GM19193 (cell line): ENCODE measurements around the gene MARK3.

Source experiments
- POLR2A ChIP-seq: IDR thresholded peaks from 4 replicates; pipeline ENCODE4 v1.6.1; 2011; ENCODE audit not compliant: insufficient read depth, insufficient read length; ENCODE audit errors: extremely low read depth

The MARK3 gene

DNA sequence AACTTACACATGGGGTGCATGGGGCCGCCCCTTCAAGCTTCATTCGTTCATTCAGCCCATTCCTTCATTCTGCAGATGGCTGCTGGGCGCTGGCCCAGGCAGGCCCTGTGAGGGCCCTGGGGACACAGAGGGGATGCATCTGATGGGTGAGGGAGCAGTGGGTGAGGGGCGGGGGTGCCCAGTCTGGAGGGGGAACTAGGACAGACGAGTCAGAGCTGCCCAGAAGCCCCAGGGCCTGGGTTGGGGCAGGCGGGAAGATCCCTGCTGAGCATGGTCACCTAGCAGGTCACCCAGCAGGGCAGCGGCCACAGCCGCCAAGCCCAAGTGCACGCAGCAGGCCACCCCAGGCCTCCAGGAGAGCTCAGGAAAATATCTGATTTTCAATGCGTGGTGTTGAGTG is 157.9 kb downstream of the MARK3 start:
- TF ChIP-seq POLR2A, result no peak

DNA sequence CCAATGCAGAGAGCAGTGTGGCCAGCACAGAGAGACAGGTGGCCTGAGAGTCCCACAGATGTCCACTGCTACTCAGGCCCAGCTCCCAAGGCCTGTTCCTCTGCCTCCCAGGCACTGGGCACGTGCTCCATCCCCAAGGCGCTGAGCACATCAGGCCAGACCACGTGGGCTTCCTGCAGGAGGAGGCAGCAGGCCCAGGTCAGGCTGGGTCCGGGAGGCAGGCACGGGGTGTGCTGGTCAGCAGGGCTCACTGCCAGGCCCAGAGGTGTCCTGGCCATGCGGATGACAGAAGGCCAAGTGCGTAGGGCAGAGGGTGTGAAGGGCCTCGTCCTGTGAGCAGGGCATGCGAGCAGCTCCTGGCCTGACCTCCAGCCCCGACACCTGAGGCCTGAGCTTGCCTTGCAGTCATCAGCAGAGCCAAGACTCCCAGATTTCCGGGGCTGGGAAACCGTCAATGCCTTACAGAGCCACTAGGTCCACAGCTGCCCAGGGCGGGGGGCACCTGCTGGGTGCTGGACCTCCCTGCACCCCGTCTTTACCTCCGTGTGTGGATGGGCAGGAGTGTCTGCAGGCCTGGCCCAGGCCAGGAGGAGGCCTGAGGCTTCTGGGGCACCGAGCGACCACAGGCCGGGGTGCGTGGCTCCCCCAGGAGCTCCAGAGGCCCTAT is 158.6 kb downstream of the MARK3 start:
- TF ChIP-seq POLR2A, result no peak

DNA sequence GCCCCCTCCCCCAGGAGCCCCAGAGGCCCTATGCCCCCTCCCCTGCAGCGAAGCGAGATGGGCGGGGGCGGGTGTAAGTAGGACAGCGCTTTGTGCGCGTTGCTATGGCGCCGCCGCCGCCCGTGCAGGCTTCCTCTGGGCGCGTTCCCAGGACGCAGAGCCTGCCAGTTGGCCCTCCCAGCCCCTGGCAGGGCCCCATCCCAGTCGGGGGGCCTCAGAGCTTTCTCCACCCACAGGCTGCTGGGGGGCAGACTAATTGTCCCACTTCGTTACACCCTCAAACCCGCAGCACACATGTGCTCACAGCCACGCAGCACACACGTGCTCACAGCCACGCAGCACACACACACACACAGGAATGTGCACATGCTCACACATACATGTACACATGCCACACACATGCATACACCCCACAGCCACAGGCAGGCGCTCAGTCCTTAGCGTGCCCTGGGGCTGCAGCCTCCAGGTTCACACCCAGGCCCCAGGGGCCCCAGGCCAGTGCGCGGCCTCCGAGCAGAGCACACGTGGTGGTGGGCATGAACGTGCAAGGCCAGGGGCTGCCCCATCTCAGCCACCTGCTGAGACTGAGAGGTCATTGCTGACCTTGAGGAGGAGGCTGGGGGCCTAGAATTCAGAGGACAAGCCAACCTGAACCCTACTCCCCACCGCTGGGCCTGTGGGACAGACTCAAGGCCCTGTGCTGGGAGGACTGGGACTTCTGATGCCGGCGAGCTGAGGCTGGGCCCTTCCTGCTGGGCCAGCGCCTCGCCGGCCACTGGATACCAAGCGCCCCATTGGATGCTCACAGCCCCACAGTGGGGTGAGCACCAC is 159.4 kb downstream of the MARK3 start:
- TF ChIP-seq POLR2A, result no peak

DNA sequence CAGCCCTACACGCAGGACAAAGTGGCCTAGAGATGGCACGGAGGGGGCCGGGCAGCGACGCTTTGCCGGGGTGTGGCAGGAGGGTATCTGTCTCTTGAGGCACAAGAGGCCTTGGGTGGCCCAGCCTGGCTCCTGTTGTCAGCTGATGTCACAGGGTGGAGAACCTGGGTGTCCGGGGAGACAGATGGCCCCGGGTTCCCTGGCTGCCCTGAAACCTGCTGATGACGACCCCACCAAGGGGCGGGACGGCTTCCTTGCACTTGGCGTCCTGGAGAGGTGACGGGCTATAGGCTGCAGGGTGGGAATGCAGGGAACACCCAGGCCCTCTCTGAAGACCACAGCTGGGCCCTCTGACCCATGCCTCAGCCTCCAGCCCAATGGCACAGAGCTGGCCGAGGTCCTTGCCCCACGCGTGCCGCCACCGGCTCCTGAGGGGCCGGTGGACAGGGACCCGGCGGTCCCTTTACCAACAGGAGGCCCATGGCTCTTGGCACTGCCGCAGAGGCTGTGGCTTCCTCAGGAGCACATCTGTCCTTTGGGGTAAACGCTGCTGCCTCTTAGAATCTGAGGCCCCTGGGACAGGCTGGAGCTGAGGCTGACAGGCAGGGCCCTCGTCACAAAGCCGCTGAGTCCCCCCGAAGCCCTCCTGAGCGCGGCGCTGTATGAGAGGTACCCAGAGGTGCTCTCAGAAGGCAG is 160.2 kb downstream of the MARK3 start:
- no peak for TF ChIP-seq POLR2A

DNA sequence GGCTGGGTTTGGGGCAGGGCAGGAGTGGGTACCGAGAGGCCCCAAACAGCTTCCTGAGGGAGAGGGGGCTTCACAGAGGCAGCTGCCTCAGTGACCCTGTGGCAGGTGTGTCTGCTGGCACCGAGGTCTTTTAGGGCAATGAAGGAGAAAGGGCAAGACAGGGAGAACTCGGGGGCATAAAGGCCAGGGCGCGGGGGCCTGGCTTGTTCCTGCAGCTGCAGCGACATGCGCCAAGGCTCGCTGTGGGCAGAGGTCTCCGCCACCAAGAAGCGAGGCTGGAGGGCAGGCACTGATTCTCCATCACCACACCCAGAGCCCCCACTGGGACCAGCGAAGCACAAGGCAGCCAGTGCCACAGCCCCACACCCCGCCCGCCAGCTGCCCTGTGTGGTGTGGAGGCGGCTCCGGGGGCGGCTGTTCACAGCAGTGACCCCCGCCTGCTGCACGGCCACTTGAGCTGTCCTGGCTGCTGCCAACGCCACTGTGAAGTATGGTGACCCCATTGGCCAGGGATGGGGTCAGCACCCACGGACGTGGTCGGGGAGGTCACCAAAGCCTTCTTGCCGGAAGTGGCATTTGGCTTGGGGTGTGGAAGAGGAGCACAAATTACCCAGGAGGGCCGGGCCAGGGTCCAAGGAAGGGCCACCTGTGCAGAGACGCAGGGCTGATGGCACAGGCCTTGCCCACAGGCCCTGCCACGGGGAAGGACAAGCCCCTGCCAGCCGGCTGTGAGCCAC is 160.9 kb downstream of the MARK3 start:
- TF ChIP-seq POLR2A, result no peak

DNA sequence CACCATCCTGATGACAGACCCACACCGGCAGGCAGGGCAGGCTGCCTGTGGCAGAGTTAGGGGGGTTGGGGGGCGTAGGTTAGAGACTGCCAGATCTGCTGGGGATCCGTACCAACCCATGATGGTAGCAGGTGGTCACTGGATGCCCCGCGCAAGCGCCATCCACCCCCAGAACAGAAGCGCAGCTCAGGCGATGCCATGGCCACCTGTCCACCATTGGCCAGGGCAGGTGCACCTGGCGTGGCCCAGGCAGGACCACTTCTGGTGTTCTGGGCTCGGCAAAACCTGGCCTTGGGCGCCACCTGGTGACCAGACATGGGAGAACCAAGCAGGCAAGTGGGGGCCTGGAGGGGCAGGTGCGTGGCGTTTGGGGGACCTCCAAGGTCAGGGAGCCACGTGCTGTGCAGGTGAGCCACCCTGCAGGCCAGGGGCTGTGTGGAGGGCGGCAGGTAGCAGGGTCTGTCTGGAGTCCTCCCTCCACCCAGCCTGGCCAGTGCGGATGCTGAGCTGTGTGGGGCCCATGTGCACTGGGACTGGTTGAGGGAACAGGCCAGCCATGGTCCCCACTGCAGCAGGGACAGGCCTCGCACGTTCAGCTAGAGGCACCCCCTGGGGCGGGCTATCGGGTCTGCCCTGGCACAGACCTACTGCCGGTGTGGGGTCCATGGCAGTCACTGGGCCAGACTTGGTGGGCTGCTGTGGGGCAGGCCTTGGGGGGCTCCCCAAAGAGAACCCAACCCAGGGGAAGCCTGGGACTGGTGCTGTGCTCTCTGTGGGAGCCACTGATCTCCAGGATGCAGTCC is 161.6 kb downstream of the MARK3 start:
- TF ChIP-seq POLR2A, result no peak

DNA sequence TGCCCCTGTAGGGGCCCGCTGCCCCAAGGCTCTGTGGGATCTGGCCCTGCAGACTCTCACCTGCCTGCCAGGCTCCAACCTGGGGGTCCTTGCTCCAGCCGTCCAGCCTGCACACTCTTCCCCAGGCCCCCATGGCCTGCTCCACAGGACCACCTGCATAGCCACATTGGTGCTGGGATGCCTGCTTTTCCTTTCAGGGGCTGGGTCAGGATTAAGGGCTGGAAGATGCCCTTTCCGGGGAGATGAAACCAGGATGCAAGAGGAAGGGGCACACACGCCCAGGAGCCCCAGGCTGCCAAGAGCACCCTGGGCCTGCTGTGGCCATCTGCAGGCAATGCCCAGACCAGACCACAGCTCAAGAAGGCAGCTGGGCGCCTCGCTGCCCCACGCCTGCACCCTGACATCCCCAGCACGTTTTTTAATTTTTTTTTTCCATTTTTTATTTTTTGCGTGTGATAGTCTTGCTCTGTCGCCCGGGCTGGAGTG is 162.3 kb downstream of the MARK3 start:
- TF ChIP-seq POLR2A, result no peak

DNA sequence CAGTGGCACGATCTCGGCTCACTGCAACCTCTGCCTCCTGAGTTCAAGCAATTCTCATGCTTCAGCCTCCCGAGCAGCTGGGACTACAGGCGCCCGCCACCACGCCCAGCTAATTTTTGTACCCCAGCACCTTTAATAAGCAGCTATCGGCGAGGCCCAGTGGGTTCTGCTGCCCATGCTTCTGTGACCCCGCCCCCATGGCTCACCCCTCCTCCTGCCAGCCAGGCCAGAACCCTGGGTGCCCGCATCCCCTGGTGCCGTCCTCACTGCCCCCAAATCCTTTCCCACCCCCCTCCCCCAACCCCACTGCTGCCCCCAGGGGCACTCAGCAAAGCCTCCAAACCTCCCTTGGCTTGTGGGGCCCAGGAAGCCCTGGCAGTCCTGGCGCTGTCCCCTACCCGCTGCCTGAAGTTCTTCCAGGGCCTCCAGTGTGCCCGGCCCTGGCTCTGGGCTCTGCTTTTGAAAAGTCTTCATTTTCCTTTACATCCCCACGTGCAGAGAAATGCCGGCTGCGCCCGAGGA is 162.8 kb downstream of the MARK3 start:
- TF ChIP-seq POLR2A, result no peak

DNA sequence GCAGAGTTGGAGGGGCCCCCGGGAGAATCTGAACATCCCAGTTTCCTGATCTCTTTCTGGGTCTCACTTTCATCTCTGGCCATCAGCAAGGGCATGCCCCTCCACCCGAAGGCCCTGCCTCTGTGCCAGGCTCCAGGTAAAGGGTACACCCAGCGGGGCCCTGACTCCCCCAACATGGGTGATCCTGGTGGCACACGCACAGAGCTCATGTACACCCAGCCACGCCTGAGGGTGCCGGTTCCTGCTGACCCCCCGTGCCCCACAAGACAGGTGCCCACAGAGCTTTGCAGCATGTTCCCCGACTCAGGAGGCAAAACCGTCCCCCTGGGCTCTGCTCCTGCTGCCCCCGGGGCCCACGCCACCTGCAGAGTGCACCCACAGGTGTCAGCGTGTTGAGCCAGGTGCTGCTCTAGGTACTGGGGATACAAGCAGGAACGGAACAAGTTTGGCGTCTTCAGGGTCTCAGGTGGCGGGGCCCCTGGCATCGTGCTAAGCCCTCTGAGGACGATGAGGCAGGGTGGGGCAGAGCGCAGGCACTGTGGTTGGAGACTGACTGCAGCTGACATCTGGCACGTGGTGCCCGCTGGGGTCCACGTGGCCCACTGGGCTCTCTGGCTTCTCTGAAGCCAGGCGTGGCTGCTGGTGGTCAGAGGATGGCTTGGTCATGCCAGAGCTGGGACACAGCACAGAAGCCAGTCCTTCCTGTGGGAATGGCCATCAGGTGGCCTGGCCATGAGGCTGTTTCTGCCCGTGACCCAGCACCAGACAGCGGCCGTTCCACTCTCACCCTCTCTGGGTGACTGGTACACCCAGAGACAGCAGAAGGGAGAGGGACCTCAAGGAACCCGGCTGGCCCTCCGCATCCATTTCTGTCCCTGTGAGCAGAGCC is 163.5 kb downstream of the MARK3 start:
- TF ChIP-seq POLR2A, result no peak

DNA sequence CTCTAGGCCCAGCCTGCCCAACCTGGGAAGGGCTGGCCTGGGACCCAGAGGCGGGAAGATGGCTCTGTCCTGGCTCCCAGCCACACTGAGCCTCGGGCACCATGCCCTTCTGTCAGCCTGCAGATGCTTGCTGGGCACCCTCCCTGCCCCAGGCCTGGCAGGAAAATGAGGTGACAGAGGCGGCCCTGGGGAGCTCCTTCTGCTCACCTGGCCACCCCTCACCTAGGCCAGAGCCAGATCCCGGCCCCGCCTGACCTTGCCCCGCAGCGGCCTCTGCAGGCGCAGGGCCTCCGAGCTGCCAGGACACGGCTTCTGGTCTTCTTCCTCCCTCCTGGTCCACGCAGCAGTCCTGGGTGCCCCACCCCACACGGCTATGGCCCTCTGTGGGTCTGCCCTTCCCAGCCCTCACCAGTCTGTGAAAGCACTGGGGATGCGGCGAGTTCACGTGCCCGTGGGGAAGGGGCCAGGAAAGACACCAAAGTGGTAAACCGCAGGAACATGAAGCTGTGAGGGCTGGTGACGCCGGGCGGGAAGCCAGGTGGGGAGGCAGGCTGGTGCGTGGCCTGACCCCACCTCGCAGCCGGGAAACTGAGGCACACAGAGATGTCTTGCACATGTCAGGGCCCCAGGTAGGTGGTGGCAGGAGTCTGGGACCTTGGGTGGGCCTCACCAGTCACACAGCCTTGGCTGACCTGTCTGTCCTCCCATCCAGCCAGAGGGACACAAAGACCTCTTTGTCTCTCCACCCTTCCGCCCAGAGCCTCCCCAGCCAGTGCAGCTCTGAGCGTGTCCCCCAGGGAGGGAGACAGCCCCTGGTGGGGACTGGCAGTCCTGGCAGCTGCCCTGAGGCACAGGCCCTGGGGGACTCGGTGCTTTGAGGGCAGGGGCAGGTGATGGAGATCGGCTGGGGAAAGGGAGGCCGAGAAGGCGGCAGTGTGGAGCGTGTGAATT is 164.4 kb downstream of the MARK3 start:
- TF ChIP-seq POLR2A, result no peak

DNA sequence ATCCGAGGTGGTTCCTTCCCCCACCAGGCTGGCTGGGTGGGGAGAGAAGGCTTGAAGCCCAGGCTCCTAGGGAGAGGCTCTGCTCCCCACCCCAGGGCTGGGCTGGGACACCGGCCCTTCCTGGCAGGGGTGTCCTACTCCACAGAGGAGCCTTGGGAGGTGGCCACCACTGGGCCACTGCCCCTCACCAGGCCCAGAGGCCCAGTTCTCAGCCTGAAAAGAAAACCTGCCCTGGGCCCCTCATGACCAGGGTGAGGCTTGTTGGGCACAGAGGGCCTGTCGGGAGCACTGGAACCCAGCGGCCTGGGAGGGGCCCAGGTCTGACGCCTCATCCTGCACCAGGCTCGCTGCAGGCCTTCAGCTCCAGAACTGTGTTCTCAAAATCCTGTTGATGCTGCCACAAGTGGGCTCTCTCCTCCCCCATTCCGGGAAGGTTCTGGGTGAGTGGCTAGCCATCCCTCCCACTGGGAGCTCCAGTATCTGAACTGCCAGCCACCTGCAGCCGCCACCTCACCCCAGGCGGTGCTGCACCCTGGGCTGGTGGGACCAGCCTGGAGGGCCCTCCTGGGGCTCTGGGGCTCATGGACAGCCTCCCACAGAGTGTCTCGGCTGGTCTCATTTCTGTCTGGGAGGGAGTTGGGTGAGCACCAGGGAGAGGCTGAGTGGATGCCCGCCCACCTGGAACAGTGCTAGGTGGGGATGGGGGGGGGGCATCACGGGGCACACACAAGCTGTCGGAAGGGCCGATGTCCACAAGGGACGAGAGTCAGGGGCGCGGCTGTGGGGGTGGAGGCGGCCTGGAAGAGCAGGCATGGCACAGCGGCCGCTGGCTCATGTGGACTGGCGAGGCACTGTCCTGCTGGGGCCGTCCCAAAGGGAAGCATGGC is 165.5 kb downstream of the MARK3 start:
- TF ChIP-seq POLR2A, result no peak
